Measurements from ENCODE around the gene MRPS30. TPM values are rescaled to one million over a fixed set of nuclear protein-coding genes. Genes with fewer than 3 reads are reported as not detected.

Gene MRPS30
- total RNA-seq, 1 donor from 2014 or later = 41.4 TPM

GRCh38 chr5:44835693-44836092 lies 26.9 kb downstream of the MRPS30 start:
- DNase-seq (no peak), ATAC-seq (ENCODE audit: low read depth) (no peak)
- intact Hi-C loops (cut with micrococcal nuclease) = no loop called here
- H3K4me3 Mint-ChIP-seq = no peak overlapping the region
- ChIA-PET POLR2A (no interaction called here), CTCF (no interaction called here)
- H3K36me3 Mint-ChIP-seq (ENCODE audit: low read depth) = peaks cover 10% of the 10 kb centered on the region
- no peak for TF ChIP-seq CTCF (IDR thresholded peaks at IDR 0.05)
- H3K4me1 Mint-ChIP-seq = no peaks in the 10 kb centered on the region
- H3K9me3 Mint-ChIP-seq = peaks cover 11% of the 10 kb centered on the region
- H3K27me3 Mint-ChIP-seq = no peaks in the 10 kb centered on the region
- no peak overlapping the region for H3K27ac Mint-ChIP-seq

- no peaks in the 10 kb centered on the region for H3K27me3 Mint-ChIP-seq
- POLR2A ChIA-PET = no interaction called here
- H3K4me3 Mint-ChIP-seq = no peak overlapping the region
- ATAC-seq (ENCODE audit: low read depth) = no peak
- H3K27ac Mint-ChIP-seq = no peak overlapping the region
- H3K36me3 Mint-ChIP-seq (ENCODE audit: low read depth) = peaks cover 10% of the 10 kb centered on the region
- CTCF ChIA-PET = no interaction called here
- no peak for TF ChIP-seq CTCF (IDR thresholded peaks at IDR 0.05)
- no peak for DNase-seq
- no peaks in the 10 kb centered on the region for H3K4me1 Mint-ChIP-seq
- intact Hi-C loops (cut with micrococcal nuclease) = no loop called here
- peaks cover 11% of the 10 kb centered on the region for H3K9me3 Mint-ChIP-seq
Measured at GRCh38 chr5:44839018-44839681, 30.4 kb downstream of the MRPS30 start.

- Mint-ChIP-seq H3K4me1 (no peaks in the 10 kb centered on the region), H3K27me3 (no peaks in the 10 kb centered on the region), H3K27ac (no peak overlapping the region), H3K4me3 (no peak overlapping the region), H3K36me3 (ENCODE audit: low read depth) (peaks cover 9% of the 10 kb centered on the region), H3K9me3 (peaks cover 11% of the 10 kb centered on the region)
- ATAC-seq (ENCODE audit: low read depth) (no peak), DNase-seq (no peak)
- intact Hi-C loops (cut with micrococcal nuclease) = no loop called here
- TF ChIP-seq CTCF (IDR thresholded peaks at IDR 0.05) = no peak
- ChIA-PET CTCF (no interaction called here), POLR2A (interaction anchor here (0.5 kb wide), 1 partner anchor 1553 kb away, joined by 3 read pairs; no protein-coding TSS in a partner anchor)
Measured at GRCh38 chr5:44842496-44843282, 33.9 kb downstream of the MRPS30 start.

GRCh38 chr5:44844744-44845143 lies 36.0 kb downstream of the MRPS30 start:
- H3K36me3 Mint-ChIP-seq (ENCODE audit: low read depth) = peaks cover 3% of the 10 kb centered on the region

More at GRCh38 chr5:44844744-44845143, 36.0 kb downstream of the MRPS30 start:
- ChIA-PET CTCF (no interaction called here), POLR2A (no interaction called here)
- H3K4me3 Mint-ChIP-seq = no peak overlapping the region
- H3K9me3 Mint-ChIP-seq = peaks cover 3% of the 10 kb centered on the region
- DNase-seq (no peak), ATAC-seq (ENCODE audit: low read depth) (no peak)
- no peak for TF ChIP-seq CTCF (IDR thresholded peaks at IDR 0.05)
- intact Hi-C loops (cut with micrococcal nuclease) = no loop called here
- no peak overlapping the region for H3K27ac Mint-ChIP-seq
- no peaks in the 10 kb centered on the region for H3K4me1 Mint-ChIP-seq
- H3K27me3 Mint-ChIP-seq = no peaks in the 10 kb centered on the region

Measured in activated B cell treated with CpG ODN at 0.5 μM for 24 hours (primary cell).